Sigmoid colon (tissue), 7 donors: Measurements from ENCODE around the gene ITGA2. TPM values are rescaled to one million over a fixed set of nuclear protein-coding genes. Genes with fewer than 3 reads are reported as not detected.
A peak's percentile ranks its signal among the peaks of the same experiment; 100 is the strongest.
"Not testable (repeated sequence)": the region's sequence is repeated elsewhere in the genome, so short reads cannot be mapped to it uniquely, and the experiment has no call there.

Experiments
- DNase-seq: peaks from one replicate; pipeline ENCODE4 v3.0.0-alpha.2; 2019
- H3K27ac ChIP-seq, 4 donors: fragments of 200-600 bp; sonication (generic); one replicate each; pipeline ENCODE4 v1.5.1; 2016 to 2019; ENCODE audit warnings: mild to moderate bottlenecking in 1 of 4
- H3K27me3 ChIP-seq, 3 donors: fragments of 200-600 bp; sonication (generic); one replicate each; pipeline ENCODE4 v1.5.1; 2019; ENCODE audit warnings: mild to moderate bottlenecking in 1 of 3
- H3K36me3 ChIP-seq, 4 donors: fragments of 200-600 bp; sonication (generic); one replicate each; pipeline ENCODE4 v1.5.1; 2016 to 2019
- H3K4me1 ChIP-seq, 4 donors: fragments of 200-600 bp; sonication (generic); one replicate each; pipeline ENCODE4 v1.5.1; 2017 to 2019
- H3K4me3 ChIP-seq, 4 donors: fragments of 200-600 bp; sonication (generic); one replicate each; pipeline ENCODE4 v1.5.1; 2017 to 2019; ENCODE audit warnings: mild to moderate bottlenecking in 2 of 4, moderate library complexity in 1 of 4
- H3K9me3 ChIP-seq, 4 donors: fragments of 200-600 bp in 3 of 4; sonication (generic) in 3 of 4; one replicate each; pipeline versions ENCODE4 v1.5.1 to v1.6.1; 2013 to 2019
- EP300 ChIP-seq, 4 donors: sonication (generic); formaldehyde crosslinking; IDR thresholded peaks; one replicate each; pipeline ENCODE4 v1.6.1; 2017; ENCODE audit warnings: antibody characterized with exemption in 4 of 4
- POLR2A ChIP-seq, 2 donors: fragments of 450-650 bp; IDR thresholded peaks; one replicate each; pipeline ENCODE4 v1.6.1; 2016; ENCODE audit warnings: antibody characterized with exemption in 2 of 2, mild to moderate bottlenecking in 2 of 2, moderate library complexity in 2 of 2
- POLR2AphosphoS5 ChIP-seq, 4 donors: sonication (generic); formaldehyde crosslinking; IDR thresholded peaks; one replicate each; pipeline ENCODE4 v1.6.1; 2017; ENCODE audit warnings: antibody characterized with exemption in 4 of 4
- WGBS, 2 donors: extraction: QIAGEN DNeasy Blood & Tissue Kit; methylation state at CpG; one replicate each; pipeline ENCODE4 v1.1.7; 2013; 5-methylcytosine and 5-hydroxymethylcytosine counted together
- intact Hi-C: fragments of 100-400 bp; cut with DNase I; formaldehyde crosslinking; loops from one replicate; pipeline ENCODE4 v1.15.1; 2023
- polyA plus RNA-seq, 3 donors: library from polyadenylated mRNA; stranded (reverse); fragments of 200-250 nt; gene quantifications; one replicate each; pipeline ENCODE4 v1.2.3, GENCODE V29; 2013
- total RNA-seq, 4 donors: library from RNA; depleted of rRNA; stranded (reverse); fragments of >200 nt; gene quantifications; one replicate each; pipeline ENCODE4 v1.1.0, GENCODE V29; 2016
- TF ChIP-seq, protein P1 (sequence below), 4 experiments: fragments of 450-650 bp in 3 of 4; fragments of 200-600 bp in 1 of 4; IDR thresholded peaks; one replicate each; pipeline ENCODE4 v1.5.1; 2016 to 2019; ENCODE audit warnings: antibody characterized with exemption in 4 of 4, mild to moderate bottlenecking in 3 of 4, moderate library complexity in 2 of 4
- donor health status: healthy with polysubstance abuse.
- donor health status: Bipolar disorder and iron deficiency.
- donor health status: healthy.

Gene ITGA2
- total and polyA plus RNA-seq, 7 donors, result 0.60 to 4.9 (median 1.4) TPM

DNA sequence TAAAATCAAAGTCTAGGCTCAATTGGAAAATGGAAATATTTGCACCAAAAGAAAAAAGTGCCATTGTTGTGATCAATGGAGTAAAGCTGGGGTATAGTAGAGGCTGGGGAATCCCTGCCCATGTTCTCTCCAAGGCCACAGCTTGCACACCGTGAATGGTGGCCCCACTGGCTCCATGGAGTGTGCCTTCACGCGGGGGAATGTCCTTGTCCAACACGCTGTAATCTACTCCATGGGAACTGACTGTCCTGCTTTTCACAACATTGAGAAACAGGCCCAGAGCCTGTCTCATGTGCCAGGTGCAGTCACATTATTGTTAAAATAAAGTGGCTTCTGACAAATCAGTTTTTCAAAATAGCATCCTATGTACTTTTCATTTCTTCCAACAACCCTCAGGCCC is 33.1 kb upstream of the ITGA2 start:
- Histone ChIP-seq H3K4me1 (no peaks in the 10 kb centered on the region), H3K27ac (no peak overlapping the region), H3K9me3 (no peaks in the 10 kb centered on the region), H3K4me3 (no peak overlapping the region), H3K27me3 (no peaks in the 10 kb centered on the region), H3K36me3 (peaks cover 10 to 56% (median 20%) of the 10 kb centered on the region in 4 donors)
- DNase-seq, result no peak
- intact Hi-C loops, result no loop called here
- 58 to 86% methylated on average over 4 of the region's 4 CpGs for WGBS, 2 donors
- TF ChIP-seq POLR2AphosphoS5 (IDR thresholded peaks at IDR 0.05) (no peak), EP300 (IDR thresholded peaks at IDR 0.05) (no peak)

DNA sequence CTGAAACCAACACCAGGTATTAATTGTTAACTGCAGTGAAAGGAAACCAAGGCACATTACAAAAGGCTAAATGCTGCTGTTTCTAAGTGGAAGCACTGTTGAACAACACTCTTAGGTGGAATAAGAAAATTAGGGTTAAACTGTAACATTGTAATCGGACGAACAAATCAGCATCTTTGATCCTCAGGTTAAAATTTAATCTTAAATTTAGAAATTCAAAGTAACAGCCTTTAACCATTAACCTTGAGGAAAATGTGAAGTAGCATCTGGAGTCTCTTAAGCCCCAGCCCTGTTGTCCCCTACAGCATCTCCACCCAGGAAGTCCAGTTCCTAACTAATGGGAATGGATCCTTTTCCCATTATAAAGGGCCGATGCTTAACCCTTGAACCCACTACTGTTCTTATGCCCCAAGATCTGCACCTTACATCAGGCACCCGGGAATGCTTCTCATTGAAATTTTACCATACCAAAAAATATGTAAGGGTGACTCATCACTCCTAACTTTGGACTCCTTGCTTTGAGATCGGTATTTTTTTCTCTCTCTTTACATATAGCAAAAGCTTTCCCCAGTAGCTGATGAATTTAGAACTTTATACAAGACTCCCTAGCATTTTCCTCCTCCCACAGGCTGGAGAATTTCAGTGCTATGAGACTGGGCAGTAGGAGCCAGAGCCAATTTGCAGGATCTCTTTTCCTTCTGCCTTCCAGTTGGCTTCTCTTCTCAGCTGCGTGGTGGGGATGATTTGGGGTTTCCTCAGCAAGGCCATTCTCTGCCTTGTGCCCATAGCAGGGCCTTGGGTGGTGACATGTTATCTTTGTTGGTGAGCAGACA is 32.0 kb upstream of the ITGA2 start:
- intact Hi-C loops, result no loop called here
- Histone ChIP-seq H3K36me3 (peaks cover 10 to 50% (median 20%) of the 10 kb centered on the region in 4 donors), H3K9me3 (no peaks in the 10 kb centered on the region), H3K4me1 (no peaks in the 10 kb centered on the region), H3K27me3 (no peaks in the 10 kb centered on the region), H3K27ac (peak overlapping the region in 1 of 4 donors; percentile 7), H3K4me3 (no peak overlapping the region)
- WGBS, 2 donors, result 19 to 68% methylated on average over 6 of the region's 6 CpGs
- no peak for DNase-seq
- TF ChIP-seq POLR2AphosphoS5 (IDR thresholded peaks at IDR 0.05) (peak in 1 of 4 donors; percentile 6), EP300 (IDR thresholded peaks at IDR 0.05) (no peak)

DNA sequence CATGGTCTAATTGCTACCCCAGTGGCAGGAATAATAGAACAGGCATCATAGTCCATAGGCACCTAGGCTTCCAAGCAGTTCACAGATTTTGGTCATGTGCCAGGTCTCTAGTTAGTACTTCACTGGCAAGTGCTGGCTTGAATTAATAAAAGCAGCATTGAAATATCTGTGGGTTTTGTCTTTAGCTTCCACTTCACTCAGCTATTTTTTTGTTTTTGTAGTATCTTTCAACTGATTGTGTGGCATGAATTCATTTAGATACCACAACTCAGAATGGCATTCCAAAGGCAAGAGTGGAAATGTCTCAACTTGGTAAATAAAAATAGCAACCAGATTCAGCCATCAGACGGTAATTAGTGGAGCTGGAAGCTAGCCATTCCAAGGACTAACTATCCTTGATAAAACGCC is 27.9 kb upstream of the ITGA2 start:
- Histone ChIP-seq H3K4me1 (no peaks in the 10 kb centered on the region), H3K27ac (no peak overlapping the region), H3K4me3 (no peak overlapping the region), H3K36me3 (peaks cover 0 to 8% (median 3%) of the 10 kb centered on the region in 4 donors), H3K27me3 (no peaks in the 10 kb centered on the region), H3K9me3 (no peaks in the 10 kb centered on the region)
- intact Hi-C loops, result no loop called here
- TF ChIP-seq POLR2AphosphoS5 (IDR thresholded peaks at IDR 0.05) (peak in 2 of 4 donors; percentile 17 to 25), POLR2A (IDR thresholded peaks at IDR 0.05) (no peak), EP300 (IDR thresholded peaks at IDR 0.05) (no peak)
- no peak for DNase-seq
- 81 to 82% methylated on average over 2 of the region's 2 CpGs for WGBS, 2 donors

DNA sequence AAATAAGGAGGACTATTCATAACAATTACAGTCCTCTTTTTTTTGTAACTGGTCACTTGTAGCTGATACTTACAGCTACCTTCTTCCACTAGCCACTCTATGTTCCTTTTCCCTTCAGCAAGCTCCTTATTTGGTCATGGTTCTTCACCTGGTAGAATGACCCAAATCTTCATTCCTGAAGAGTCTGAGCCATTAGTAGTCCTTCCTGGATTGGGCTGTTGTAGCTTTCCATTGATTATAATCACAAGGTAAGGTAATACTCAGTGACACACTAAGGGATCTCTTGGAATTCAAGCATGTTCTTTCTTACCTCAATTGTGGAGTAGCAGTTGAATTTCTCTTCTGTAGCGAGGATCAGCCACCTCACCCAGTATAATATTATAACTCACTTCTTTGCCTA is 25.5 kb upstream of the ITGA2 start:
- TF ChIP-seq POLR2A (IDR thresholded peaks at IDR 0.05), result no peak
- no peak for TF ChIP-seq POLR2AphosphoS5 (IDR thresholded peaks at IDR 0.05)
- TF ChIP-seq, protein P1, sequence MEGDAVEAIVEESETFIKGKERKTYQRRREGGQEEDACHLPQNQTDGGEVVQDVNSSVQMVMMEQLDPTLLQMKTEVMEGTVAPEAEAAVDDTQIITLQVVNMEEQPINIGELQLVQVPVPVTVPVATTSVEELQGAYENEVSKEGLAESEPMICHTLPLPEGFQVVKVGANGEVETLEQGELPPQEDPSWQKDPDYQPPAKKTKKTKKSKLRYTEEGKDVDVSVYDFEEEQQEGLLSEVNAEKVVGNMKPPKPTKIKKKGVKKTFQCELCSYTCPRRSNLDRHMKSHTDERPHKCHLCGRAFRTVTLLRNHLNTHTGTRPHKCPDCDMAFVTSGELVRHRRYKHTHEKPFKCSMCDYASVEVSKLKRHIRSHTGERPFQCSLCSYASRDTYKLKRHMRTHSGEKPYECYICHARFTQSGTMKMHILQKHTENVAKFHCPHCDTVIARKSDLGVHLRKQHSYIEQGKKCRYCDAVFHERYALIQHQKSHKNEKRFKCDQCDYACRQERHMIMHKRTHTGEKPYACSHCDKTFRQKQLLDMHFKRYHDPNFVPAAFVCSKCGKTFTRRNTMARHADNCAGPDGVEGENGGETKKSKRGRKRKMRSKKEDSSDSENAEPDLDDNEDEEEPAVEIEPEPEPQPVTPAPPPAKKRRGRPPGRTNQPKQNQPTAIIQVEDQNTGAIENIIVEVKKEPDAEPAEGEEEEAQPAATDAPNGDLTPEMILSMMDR (IDR thresholded peaks at IDR 0.05), result no peak
- no peak for TF ChIP-seq EP300 (IDR thresholded peaks at IDR 0.05)

DNA sequence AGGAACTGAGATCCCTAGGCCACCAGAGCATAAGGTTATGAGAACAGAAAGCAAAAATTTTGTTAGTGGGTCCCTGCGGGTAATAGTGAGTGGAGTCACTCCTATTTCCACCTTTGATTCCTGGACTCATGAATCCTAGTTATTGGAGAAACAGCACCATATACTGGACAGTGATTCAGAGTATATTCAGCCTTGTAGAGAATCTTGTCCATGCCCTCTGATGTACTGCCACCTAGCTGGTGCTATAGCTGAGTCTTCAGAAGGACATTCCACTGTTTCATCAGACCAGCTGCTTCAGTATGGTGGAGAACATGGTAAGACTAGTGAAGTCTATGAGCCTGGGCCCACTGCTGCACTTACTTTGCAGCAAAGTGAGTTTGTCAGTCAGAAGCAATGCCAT is 25.0 kb upstream of the ITGA2 start:
- H3K9me3 ChIP-seq, result no peaks in the 10 kb centered on the region
- WGBS, 2 donors, result 98 to 100% methylated on average over 1 of the region's 1 CpG
- intact Hi-C loops, result no loop called here
- no peak overlapping the region for H3K4me3 ChIP-seq
- no peaks in the 10 kb centered on the region for H3K4me1 ChIP-seq
- H3K36me3 ChIP-seq, result no peaks in the 10 kb centered on the region
- TF ChIP-seq, protein P1 (IDR thresholded peaks at IDR 0.05), result no peak
- peak in 1 of 4 donors; percentile 35 for TF ChIP-seq POLR2AphosphoS5 (IDR thresholded peaks at IDR 0.05)
- no peak for DNase-seq
- no peaks in the 10 kb centered on the region for H3K27me3 ChIP-seq
- H3K27ac ChIP-seq, result no peak overlapping the region

More for the DNA sequence above, 25.5 kb upstream of the ITGA2 start:
- no peak for DNase-seq
- H3K27ac ChIP-seq, result no peak overlapping the region
- intact Hi-C loops, result no loop called here
- H3K27me3 ChIP-seq, result no peaks in the 10 kb centered on the region
- H3K4me1 ChIP-seq, result no peaks in the 10 kb centered on the region
- WGBS, 2 donors, result 92 to 96% methylated on average over 1 of the region's 1 CpG
- H3K9me3 ChIP-seq, result no peaks in the 10 kb centered on the region
- H3K4me3 ChIP-seq, result no peak overlapping the region
- no peaks in the 10 kb centered on the region for H3K36me3 ChIP-seq

DNA sequence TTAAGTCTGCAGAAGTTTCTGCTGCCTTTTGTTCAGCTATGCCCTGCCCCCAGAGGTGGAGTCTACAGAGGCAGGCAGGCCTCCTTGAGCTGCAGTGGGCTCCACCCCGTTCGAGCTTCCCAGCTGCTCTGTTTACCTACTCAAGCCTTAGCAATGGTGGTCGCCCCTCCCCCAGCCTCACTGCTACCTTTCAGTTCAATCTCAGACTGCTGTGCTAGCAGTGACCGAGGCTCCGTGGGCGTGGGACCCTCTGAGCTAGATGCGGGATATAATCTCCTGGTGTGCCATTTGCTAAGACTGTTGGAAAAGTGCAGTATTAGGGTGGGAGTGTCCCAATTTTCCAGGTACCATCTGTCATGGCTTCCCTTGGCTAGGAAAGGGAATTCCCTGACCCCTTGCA is 13.0 kb upstream of the ITGA2 start:
- H3K9me3 ChIP-seq, H3K27me3 ChIP-seq, H3K36me3 ChIP-seq, DNase-seq, H3K4me3 ChIP-seq, intact Hi-C loops, H3K4me1 ChIP-seq, H3K27ac ChIP-seq: not testable (repeated sequence)
- WGBS, 2 donors, result 88 to 93% methylated on average over 7 of the region's 7 CpGs
